A549 (cell line): ENCODE results near the gene WDR75. TPM values are rescaled to one million over a fixed set of nuclear protein-coding genes. Genes with fewer than 3 reads are reported as not detected.

Source experiments
- ATAC-seq, 2 experiments: fragments of 200-7000 bp in 1 of 2; fragments of >200 bp in 1 of 2; cut with Nextera tagmentation in 1 of 2; cut with Tn5 transposase in 1 of 2; 3 replicates each; pipeline versions ENCODE4 v1.8.0 to v1.9.1; 2018 to 2020; ENCODE audit warnings: mild to moderate bottlenecking in 1 of 2, moderate library complexity in 1 of 2
- CTCF ChIA-PET: fragments of 300-600 bp; sonication (Branson Sonifier 250); formaldehyde crosslinking; extraction: SDS; loops from one replicate; lab custom pipeline; 2021; ENCODE audit warnings: antibody characterized with exemption, inconsistent platforms; lab: Yijun Ruan, JAX
- POLR2A ChIA-PET: fragments of 350-600 bp; formaldehyde crosslinking; extraction: SDS; loops from one replicate; lab custom pipeline; 2021; ENCODE audit warnings: antibody characterized with exemption, inconsistent platforms; lab: Yijun Ruan, JAX
- DNase-seq, 2 experiments: peaks; one replicate each; pipeline versions ENCODE4 v3.0.0 to v3.0.0-alpha.2; 2011 to 2016; ENCODE audit warnings: low read depth in 1 of 2, low spot score in 1 of 2
- FAIRE-seq: peaks from 2 replicates; lab custom pipeline; 2011; peaks lifted over from hg19 to GRCh38; lab: Jason Lieb, UNC
- H3K27ac ChIP-seq, 2 experiments: fragments of >200 bp; sonication (Bioruptor Twin); formaldehyde crosslinking; 3 replicates each; pipeline ENCODE4 v1.5.1; 2016 to 2017
- H3K4me1 ChIP-seq: fragments of >200 bp; sonication (Bioruptor Twin); formaldehyde crosslinking; 3 replicates; pipeline ENCODE4 v1.6.1; 2016
- H3K4me2 ChIP-seq: fragments of >200 bp; sonication (Bioruptor Twin); formaldehyde crosslinking; 3 replicates; pipeline ENCODE4 v1.6.1; 2016
- H3K4me3 ChIP-seq: fragments of >200 bp; sonication (Bioruptor Twin); formaldehyde crosslinking; 3 replicates; pipeline ENCODE4 v1.5.1; 2016
- H3K9me3 ChIP-seq: fragments of >200 bp; sonication (Bioruptor Twin); formaldehyde crosslinking; 3 replicates; pipeline ENCODE4 v1.6.1; 2016
- ATOH8 ChIP-seq: fragments of 250-450 bp; sonication (Bioruptor Pico); IDR thresholded peaks from 2 replicates; pipeline ENCODE4 v1.5.0; 2020; ENCODE audit warnings: low read depth, mild to moderate bottlenecking, moderate library complexity
- BHLHE40 ChIP-seq: IDR thresholded peaks from 2 replicates; pipeline ENCODE4 v1.6.1; 2012; ENCODE audit warnings: low read depth, low read length, inconsistent platforms
- CBX8 ChIP-seq: fragments of 200-600 bp; sonication (generic); IDR thresholded peaks from 2 replicates; pipeline ENCODE4 v1.6.1; 2016
- EP300 ChIP-seq, 2 experiments: fragments of >200 bp; sonication (Bioruptor Twin); formaldehyde crosslinking; IDR thresholded peaks; 2 replicates in 1 of 2; 3 replicates in 1 of 2; pipeline ENCODE4 v1.6.1; 2016 to 2017
- FOSB ChIP-seq: fragments of 250-450 bp; sonication (Bioruptor Pico); IDR thresholded peaks from 2 replicates; pipeline ENCODE4 v1.5.0; 2020; ENCODE audit warnings: mild to moderate bottlenecking, moderate library complexity
- FOXS1 ChIP-seq: fragments of 250-450 bp; sonication (Bioruptor Pico); IDR thresholded peaks from 2 replicates; pipeline ENCODE4 v1.5.0; 2020; ENCODE audit warnings: mild to moderate bottlenecking, moderate library complexity
- GATA3 ChIP-seq: IDR thresholded peaks from 2 replicates; pipeline ENCODE4 v1.6.1; 2012; ENCODE audit warnings: borderline replicate concordance
- HOXA7 ChIP-seq: fragments of 250-450 bp; sonication (Bioruptor Pico); IDR thresholded peaks from 2 replicates; pipeline ENCODE4 v1.5.0; 2020; ENCODE audit warnings: mild to moderate bottlenecking, moderate library complexity
- HOXB13 ChIP-seq: fragments of 250-450 bp; sonication (Bioruptor Pico); IDR thresholded peaks from 2 replicates; pipeline ENCODE4 v1.5.0; 2020; ENCODE audit warnings: low read depth, mild to moderate bottlenecking, moderate library complexity
- JUN ChIP-seq, 2 experiments: fragments of >200 bp; sonication (Bioruptor Twin); formaldehyde crosslinking; IDR thresholded peaks; 2 replicates in 1 of 2; 3 replicates in 1 of 2; pipeline ENCODE4 v1.6.1; 2016 to 2017
- KDM5A ChIP-seq: fragments of 200-600 bp; sonication (generic); IDR thresholded peaks from 2 replicates; pipeline ENCODE4 v1.6.1; 2016; ENCODE audit warnings: antibody characterized with exemption, mild to moderate bottlenecking
- MYC ChIP-seq: IDR thresholded peaks from 2 replicates; pipeline ENCODE4 v1.6.1; 2012; ENCODE audit warnings: mild to moderate bottlenecking, inconsistent platforms, low read length, improper control_type of control experiment, borderline replicate concordance
- POLR2AphosphoS2 ChIP-seq: conservative IDR thresholded peaks from 2 replicates; pipeline ENCODE4 v1.6.1; 2012; ENCODE audit warnings: low read length, improper control_type of control experiment, inconsistent platforms
- RAD21 ChIP-seq, 2 experiments: fragments of >200 bp in 1 of 2; sonication (Bioruptor Twin) in 1 of 2; formaldehyde crosslinking in 1 of 2; IDR thresholded peaks in 1 of 2; conservative IDR thresholded peaks in 1 of 2; 2 replicates in 1 of 2; 3 replicates in 1 of 2; pipeline ENCODE4 v1.6.1; 2012 to 2018; ENCODE audit warnings: inconsistent platforms in 1 of 2
- RARB ChIP-seq: fragments of 250-450 bp; sonication (Bioruptor Pico); IDR thresholded peaks from 2 replicates; pipeline ENCODE4 v1.8.0; 2021; ENCODE audit warnings: mild to moderate bottlenecking, moderate library complexity
- RFX5 ChIP-seq: fragments of 450-650 bp; IDR thresholded peaks from 2 replicates; pipeline ENCODE4 v1.7.1; 2014; ENCODE audit warnings: antibody characterized with exemption, mild to moderate bottlenecking, moderate library complexity
- SREBF2 ChIP-seq: fragments of 450-650 bp; IDR thresholded peaks from 2 replicates; pipeline ENCODE4 v1.6.1; 2014; ENCODE audit warnings: mild to moderate bottlenecking, moderate library complexity
- ZNF302 ChIP-seq: fragments of 250-450 bp; sonication (Bioruptor Pico); IDR thresholded peaks from 2 replicates; pipeline ENCODE4 v1.9.0; 2021; ENCODE audit warnings: inconsistent platforms, mild to moderate bottlenecking, moderate library complexity
- ZSCAN20 ChIP-seq: fragments of 250-450 bp; sonication (Bioruptor Pico); IDR thresholded peaks from 2 replicates; pipeline ENCODE4 v1.8.0; 2022; ENCODE audit warnings: mild to moderate bottlenecking, moderate library complexity
- WGBS: methylation state at CpG from one replicate; pipeline ENCODE4 v1.1.6; 2017; ENCODE audit errors: missing lambda C conversion rate; 5-methylcytosine and 5-hydroxymethylcytosine counted together
- polyA plus RNA-seq, 4 experiments: library from polyadenylated mRNA; depleted of rRNA in 3 of 4; stranded (reverse); fragments of >200 nt; fragmentation: RNase III in 1 of 4; extraction: RNeasy Plus Mini Kit Qiagen cat#74134 plus additional on column Dnase treatment in 1 of 4; gene quantifications; 2 replicates in 3 of 4; 3 replicates in 1 of 4; pipeline ENCODE4 v1.2.3, GENCODE V29; 2011 to 2017
- TF ChIP-seq, protein P1 (sequence below): IDR thresholded peaks from 2 replicates; pipeline ENCODE4 v1.6.1; 2012; ENCODE audit warnings: low read depth, borderline replicate concordance
- TF ChIP-seq, protein P2 (sequence below): fragments of >200 bp; sonication (Bioruptor Twin); formaldehyde crosslinking; IDR thresholded peaks from 2 replicates; pipeline ENCODE4 v1.6.1; 2016
- TF ChIP-seq, protein P3 (sequence below): fragments of 200-600 bp; sonication (generic); IDR thresholded peaks from 2 replicates; pipeline ENCODE4 v1.6.1; 2016; ENCODE audit warnings: antibody characterized with exemption, mild to moderate bottlenecking, moderate library complexity
- TF ChIP-seq, protein P4 (sequence below): fragments of 150-350 bp; IDR thresholded peaks from 2 replicates; pipeline ENCODE4 v1.6.1; 2014; ENCODE audit warnings: low read depth, mild to moderate bottlenecking, low read length

The WDR75 gene
- polyA plus RNA-seq, 2 of the 4 experiments (the other 2 are of a cell fraction) = 65.5 to 122 TPM

DNA sequence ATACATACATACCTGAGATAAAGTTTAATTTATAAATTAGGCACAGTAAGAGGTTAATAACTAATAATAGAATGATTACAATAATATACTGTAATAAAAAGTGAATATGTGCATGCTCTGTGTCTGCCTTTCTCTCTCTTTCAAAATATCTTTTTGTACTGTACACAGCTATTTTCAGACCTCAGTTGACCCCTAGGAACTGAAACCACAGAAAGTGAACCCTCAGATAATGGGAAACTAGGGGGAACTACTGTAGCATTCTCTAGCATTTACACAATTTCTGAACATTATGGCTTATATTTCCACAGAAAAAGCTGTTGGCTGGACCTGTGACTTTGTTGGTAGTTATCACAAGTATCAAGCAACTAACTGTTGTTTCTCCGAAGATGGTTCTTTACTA is 25.9 kb downstream of the WDR75 start:
- H3K9me3 ChIP-seq = no peaks in the 10 kb centered on the region
- FAIRE-seq (no peak), DNase-seq (no peak), ATAC-seq (no peak)
- H3K4me3 ChIP-seq = no peak overlapping the region
- no peaks in the 10 kb centered on the region for H3K4me1 ChIP-seq
- no peak for TF ChIP-seq JUN (IDR thresholded peaks at IDR 0.05)
- TF ChIP-seq, protein P1, sequence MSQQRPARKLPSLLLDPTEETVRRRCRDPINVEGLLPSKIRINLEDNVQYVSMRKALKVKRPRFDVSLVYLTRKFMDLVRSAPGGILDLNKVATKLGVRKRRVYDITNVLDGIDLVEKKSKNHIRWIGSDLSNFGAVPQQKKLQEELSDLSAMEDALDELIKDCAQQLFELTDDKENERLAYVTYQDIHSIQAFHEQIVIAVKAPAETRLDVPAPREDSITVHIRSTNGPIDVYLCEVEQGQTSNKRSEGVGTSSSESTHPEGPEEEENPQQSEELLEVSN = no peak
- TF ChIP-seq HOXB13 (CRISPR knock-in tag) = no peak
- TF ChIP-seq, protein P2, sequence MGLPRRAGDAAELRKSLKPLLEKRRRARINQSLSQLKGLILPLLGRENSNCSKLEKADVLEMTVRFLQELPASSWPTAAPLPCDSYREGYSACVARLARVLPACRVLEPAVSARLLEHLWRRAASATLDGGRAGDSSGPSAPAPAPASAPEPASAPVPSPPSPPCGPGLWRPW = no peak
- TF ChIP-seq ZNF302 (CRISPR knock-in tag) = no peak
- TF ChIP-seq HOXA7 (CRISPR knock-in tag) = no peak
- TF ChIP-seq, protein P3, sequence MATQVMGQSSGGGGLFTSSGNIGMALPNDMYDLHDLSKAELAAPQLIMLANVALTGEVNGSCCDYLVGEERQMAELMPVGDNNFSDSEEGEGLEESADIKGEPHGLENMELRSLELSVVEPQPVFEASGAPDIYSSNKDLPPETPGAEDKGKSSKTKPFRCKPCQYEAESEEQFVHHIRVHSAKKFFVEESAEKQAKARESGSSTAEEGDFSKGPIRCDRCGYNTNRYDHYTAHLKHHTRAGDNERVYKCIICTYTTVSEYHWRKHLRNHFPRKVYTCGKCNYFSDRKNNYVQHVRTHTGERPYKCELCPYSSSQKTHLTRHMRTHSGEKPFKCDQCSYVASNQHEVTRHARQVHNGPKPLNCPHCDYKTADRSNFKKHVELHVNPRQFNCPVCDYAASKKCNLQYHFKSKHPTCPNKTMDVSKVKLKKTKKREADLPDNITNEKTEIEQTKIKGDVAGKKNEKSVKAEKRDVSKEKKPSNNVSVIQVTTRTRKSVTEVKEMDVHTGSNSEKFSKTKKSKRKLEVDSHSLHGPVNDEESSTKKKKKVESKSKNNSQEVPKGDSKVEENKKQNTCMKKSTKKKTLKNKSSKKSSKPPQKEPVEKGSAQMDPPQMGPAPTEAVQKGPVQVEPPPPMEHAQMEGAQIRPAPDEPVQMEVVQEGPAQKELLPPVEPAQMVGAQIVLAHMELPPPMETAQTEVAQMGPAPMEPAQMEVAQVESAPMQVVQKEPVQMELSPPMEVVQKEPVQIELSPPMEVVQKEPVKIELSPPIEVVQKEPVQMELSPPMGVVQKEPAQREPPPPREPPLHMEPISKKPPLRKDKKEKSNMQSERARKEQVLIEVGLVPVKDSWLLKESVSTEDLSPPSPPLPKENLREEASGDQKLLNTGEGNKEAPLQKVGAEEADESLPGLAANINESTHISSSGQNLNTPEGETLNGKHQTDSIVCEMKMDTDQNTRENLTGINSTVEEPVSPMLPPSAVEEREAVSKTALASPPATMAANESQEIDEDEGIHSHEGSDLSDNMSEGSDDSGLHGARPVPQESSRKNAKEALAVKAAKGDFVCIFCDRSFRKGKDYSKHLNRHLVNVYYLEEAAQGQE = no peak
- TF ChIP-seq RAD21 (conservative IDR thresholded peaks at IDR 0.05 in 1 of 2, IDR thresholded peaks at IDR 0.05 in 1 of 2) = no peak
- TF ChIP-seq GATA3 = no peak
- TF ChIP-seq, protein P4, sequence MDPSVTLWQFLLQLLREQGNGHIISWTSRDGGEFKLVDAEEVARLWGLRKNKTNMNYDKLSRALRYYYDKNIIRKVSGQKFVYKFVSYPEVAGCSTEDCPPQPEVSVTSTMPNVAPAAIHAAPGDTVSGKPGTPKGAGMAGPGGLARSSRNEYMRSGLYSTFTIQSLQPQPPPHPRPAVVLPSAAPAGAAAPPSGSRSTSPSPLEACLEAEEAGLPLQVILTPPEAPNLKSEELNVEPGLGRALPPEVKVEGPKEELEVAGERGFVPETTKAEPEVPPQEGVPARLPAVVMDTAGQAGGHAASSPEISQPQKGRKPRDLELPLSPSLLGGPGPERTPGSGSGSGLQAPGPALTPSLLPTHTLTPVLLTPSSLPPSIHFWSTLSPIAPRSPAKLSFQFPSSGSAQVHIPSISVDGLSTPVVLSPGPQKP = no peak
- no peak for TF ChIP-seq MYC
- TF ChIP-seq POLR2AphosphoS2 = no peak
- TF ChIP-seq KDM5A = no peak
- H3K27ac ChIP-seq = no peak overlapping the region
- 89% methylated on average over 1 of the region's 1 CpG for WGBS
- ChIA-PET CTCF (interaction anchor here (0.7 to 1.1 kb wide), 8 partner anchors 13 to 608 kb away, joined by 3 to 4 read pairs (median 3); partner anchors contain the start of gene ASNSD1), POLR2A (no interaction called here)
- no peak overlapping the region for H3K4me2 ChIP-seq

- no peak for FAIRE-seq
- TF ChIP-seq BHLHE40 (no peak), RFX5 (no peak), EP300 (IDR thresholded peaks at IDR 0.05) (no peak), ZSCAN20 (CRISPR knock-in tag) (no peak), ATOH8 (CRISPR knock-in tag) (no peak), CBX8 (no peak), SREBF2 (no peak), RARB (CRISPR knock-in tag) (no peak), FOXS1 (CRISPR knock-in tag) (no peak), FOSB (no peak)
- TF ChIP-seq, protein P4 = no peak
- TF ChIP-seq, protein P3 = no peak
Measured at GRCh38 chr2:189467593-189467992, 26.3 kb downstream of the WDR75 start.

More at GRCh38 chr2:189467593-189467992, 26.3 kb downstream of the WDR75 start:
- ATAC-seq = no peak
- DNase-seq = no peak
- H3K27ac ChIP-seq = no peak overlapping the region
- ChIA-PET POLR2A (no interaction called here), CTCF (interaction anchor here (0.7 to 1.1 kb wide), 8 partner anchors 13 to 608 kb away, joined by 3 to 4 read pairs (median 3); partner anchors contain the start of gene ASNSD1)
- no peaks in the 10 kb centered on the region for H3K4me1 ChIP-seq
- no peak overlapping the region for H3K4me2 ChIP-seq
- H3K4me3 ChIP-seq = no peak overlapping the region
- WGBS = 90% methylated on average over 4 of the region's 4 CpGs
- no peaks in the 10 kb centered on the region for H3K9me3 ChIP-seq
